Uterus (tissue), 4 donors: ENCODE data around the gene KRT2. TPM values are rescaled to one million over a fixed set of nuclear protein-coding genes. Genes with fewer than 3 reads are reported as not detected.

ENCODE experiments used
- DNase-seq, 2 donors: peaks; one replicate each; pipeline ENCODE4 v3.0.0-alpha.2; 2019 to 2020
- H3K27ac ChIP-seq, 2 donors: fragments of 200-600 bp; sonication (generic); 1 replicate in 1 of 2; 2 replicates in 1 of 2; pipeline ENCODE4 v1.5.1; 2016 to 2018
- H3K27me3 ChIP-seq, 2 donors: fragments of 200-600 bp; sonication (generic); one replicate each; pipeline ENCODE4 v1.5.1; 2018 to 2019; ENCODE audit warnings: control low read depth in 1 of 2
- H3K36me3 ChIP-seq, 2 donors: fragments of 200-600 bp; sonication (generic); one replicate each; pipeline ENCODE4 v1.5.1; 2019; ENCODE audit warnings: control low read depth in 1 of 2
- H3K4me1 ChIP-seq, 2 donors: fragments of 200-600 bp; sonication (generic); one replicate each; pipeline ENCODE4 v1.5.1; 2018 to 2019; ENCODE audit warnings: control low read depth in 1 of 2
- H3K4me3 ChIP-seq, 2 donors: fragments of 200-600 bp; sonication (generic); 1 replicate in 1 of 2; 2 replicates in 1 of 2; pipeline ENCODE4 v1.5.1; 2018 to 2019; ENCODE audit warnings: mild to moderate bottlenecking in 1 of 2
- H3K9me3 ChIP-seq, 2 donors: fragments of 200-600 bp; sonication (generic); one replicate each; pipeline ENCODE4 v1.5.1; 2019; ENCODE audit warnings: control low read depth in 1 of 2
- CTCF ChIP-seq, 4 experiments: fragments of 200-600 bp in 2 of 4; fragments of 450-650 bp in 2 of 4; sonication (generic) in 2 of 4; IDR thresholded peaks; one replicate each; pipeline ENCODE4 v1.5.1; 2016 to 2019; ENCODE audit warnings: antibody characterized with exemption in 4 of 4, mild to moderate bottlenecking in 2 of 4, moderate library complexity in 1 of 4
- POLR2A ChIP-seq, 2 donors: fragments of 450-650 bp; IDR thresholded peaks; one replicate each; pipeline ENCODE4 v1.6.1; 2016; ENCODE audit warnings: antibody characterized with exemption in 2 of 2, mild to moderate bottlenecking in 1 of 2, moderate library complexity in 1 of 2
- intact Hi-C: fragments of 100-400 bp; cut with DNase I; formaldehyde crosslinking; loops from one replicate; pipeline ENCODE4 v1.15.1; 2023; ENCODE audit warnings: low total_unique reads
- total RNA-seq, 4 donors: library from RNA; depleted of rRNA in 3 of 4; stranded (reverse); fragments of >200 nt in 3 of 4; gene quantifications; one replicate each; pipeline versions ENCODE4 v1.1.0 to v1.2.4, GENCODE V29; 2014 to 2023
- donor health status: DM: yes; HTN: yes; CAD: no.

The KRT2 gene
- total RNA-seq, 4 donors from 2014 or later: not detected

DNA sequence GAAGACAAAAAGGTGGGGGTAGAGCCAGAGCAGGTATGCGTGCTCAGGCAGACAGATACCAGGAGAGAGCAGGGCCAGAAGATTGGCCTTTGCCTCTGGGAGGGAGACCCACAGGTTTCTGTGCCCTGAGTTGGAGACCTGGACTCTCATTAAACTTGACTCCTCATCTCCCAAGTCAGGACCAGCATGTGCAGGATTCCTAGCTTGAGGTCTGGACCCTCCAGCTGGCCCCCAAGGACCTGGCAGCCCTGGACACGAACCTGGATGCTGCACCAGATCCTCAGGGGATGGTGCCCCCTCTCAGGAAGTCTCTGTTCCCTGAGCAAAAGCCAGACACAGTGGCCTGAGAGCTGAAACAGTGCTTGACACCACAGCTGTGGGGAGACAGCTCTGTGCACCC lies 23.2 kb downstream of the KRT2 start:
- H3K9me3 ChIP-seq: no peaks in the 10 kb centered on the region
- TF ChIP-seq CTCF (IDR thresholded peaks at IDR 0.05) (no peak), POLR2A (IDR thresholded peaks at IDR 0.05) (no peak)
- DNase-seq: no peak
- no peaks in the 10 kb centered on the region for H3K4me1 ChIP-seq
- no peak overlapping the region for H3K27ac ChIP-seq
- intact Hi-C loops: no loop called here
- H3K36me3 ChIP-seq: no peaks in the 10 kb centered on the region
- H3K4me3 ChIP-seq: no peak overlapping the region
- H3K27me3 ChIP-seq: no peaks in the 10 kb centered on the region

GRCh38 chr12:52628111-52628507 lies 23.9 kb downstream of the KRT2 start:
- Histone ChIP-seq H3K9me3 (no peaks in the 10 kb centered on the region), H3K36me3 (no peaks in the 10 kb centered on the region), H3K4me1 (no peaks in the 10 kb centered on the region), H3K4me3 (no peak overlapping the region), H3K27ac (no peak overlapping the region), H3K27me3 (no peaks in the 10 kb centered on the region)
- no peak for DNase-seq
- intact Hi-C loops: no loop called here
- TF ChIP-seq CTCF (IDR thresholded peaks at IDR 0.05): no peak
- no peak for TF ChIP-seq POLR2A (IDR thresholded peaks at IDR 0.05)

DNA sequence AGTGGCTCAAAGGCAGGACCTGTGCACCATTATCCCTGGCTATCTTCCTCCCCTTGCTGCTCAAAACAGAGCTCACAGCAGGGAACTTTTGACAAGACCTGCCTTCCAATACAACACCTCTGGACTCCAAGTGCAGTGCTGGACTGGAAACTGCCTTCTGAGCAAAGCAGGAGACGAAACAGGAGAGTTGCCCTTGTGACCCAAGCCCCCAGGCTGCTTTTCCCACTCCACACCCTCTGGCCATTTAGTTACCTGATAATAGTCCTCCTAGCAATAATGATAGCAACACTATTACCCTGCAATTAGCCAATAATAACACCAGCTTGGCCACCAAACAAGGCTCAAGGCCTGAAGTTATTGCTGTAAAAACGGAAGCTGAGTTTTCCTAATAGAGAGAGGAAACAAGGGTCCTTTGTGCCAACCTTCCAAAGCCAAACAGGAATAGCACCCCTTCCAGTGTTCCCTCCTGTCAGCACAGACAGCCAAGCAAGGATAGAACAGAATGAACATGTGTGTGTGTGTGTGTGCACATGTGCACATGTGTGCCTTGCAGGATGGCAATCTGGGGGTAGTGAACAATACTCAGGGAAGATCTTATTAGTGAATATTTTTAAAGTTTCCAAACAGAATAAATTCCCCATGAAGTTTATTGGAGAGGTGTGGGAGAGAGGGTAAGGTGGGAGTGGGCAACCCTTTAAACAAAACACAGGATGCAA lies 24.5 kb downstream of the KRT2 start:
- Histone ChIP-seq H3K36me3 (no peaks in the 10 kb centered on the region), H3K4me3 (no peak overlapping the region), H3K27me3 (no peaks in the 10 kb centered on the region), H3K9me3 (no peaks in the 10 kb centered on the region), H3K27ac (no peak overlapping the region), H3K4me1 (no peaks in the 10 kb centered on the region)
- TF ChIP-seq CTCF (IDR thresholded peaks at IDR 0.05): no peak
- TF ChIP-seq POLR2A (IDR thresholded peaks at IDR 0.05): no peak
- DNase-seq: no peak
- intact Hi-C loops: no loop called here

DNA sequence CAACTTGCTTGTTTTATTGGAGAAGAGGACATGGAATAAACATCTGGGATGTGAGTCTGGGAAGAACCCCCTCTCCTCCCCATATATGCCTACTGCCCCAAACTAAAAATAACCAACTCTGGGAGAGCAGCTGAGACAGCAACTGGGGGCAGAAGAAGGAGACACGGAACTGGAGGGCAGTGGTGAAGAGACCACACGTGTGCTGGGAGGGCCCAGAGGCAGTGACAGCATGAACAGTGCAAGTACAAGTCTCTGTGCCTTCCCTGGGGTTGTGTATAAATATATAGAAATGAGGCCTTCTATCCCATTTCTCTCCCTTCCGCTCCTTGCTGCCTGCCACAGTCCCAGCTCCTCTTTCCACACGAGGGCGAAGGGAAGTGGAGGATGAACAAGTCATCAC lies 29.7 kb downstream of the KRT2 start:
- H3K4me3 ChIP-seq: no peak overlapping the region
- no peaks in the 10 kb centered on the region for H3K4me1 ChIP-seq
- no peaks in the 10 kb centered on the region for H3K9me3 ChIP-seq
- TF ChIP-seq POLR2A (IDR thresholded peaks at IDR 0.05) (no peak), CTCF (IDR thresholded peaks at IDR 0.05) (no peak)
- H3K36me3 ChIP-seq: no peaks in the 10 kb centered on the region
- H3K27ac ChIP-seq: no peak overlapping the region
- no peak for DNase-seq
- H3K27me3 ChIP-seq: no peaks in the 10 kb centered on the region
- intact Hi-C loops: no loop called here

DNA sequence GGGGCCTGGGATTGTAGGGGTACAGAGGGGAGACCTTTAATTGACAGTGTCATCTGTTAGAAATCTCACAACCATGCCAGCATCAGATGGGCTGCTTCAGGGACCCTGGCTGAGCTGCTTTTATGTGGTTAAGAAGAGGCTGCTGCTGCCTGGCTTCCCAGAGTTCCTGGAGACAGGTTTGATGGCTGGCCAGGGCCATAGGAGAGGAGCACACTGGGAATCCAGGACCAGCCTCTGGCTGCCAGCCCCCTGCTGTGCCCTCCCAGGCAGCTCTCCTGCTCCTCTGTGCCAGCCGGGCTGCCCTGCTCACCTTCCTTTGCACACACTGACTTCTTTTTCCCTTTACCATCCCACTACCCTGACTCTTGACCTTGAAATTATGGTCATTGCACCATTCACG lies 33.1 kb downstream of the KRT2 start:
- Histone ChIP-seq H3K9me3 (no peaks in the 10 kb centered on the region), H3K27me3 (no peaks in the 10 kb centered on the region), H3K4me1 (no peaks in the 10 kb centered on the region), H3K36me3 (no peaks in the 10 kb centered on the region), H3K4me3 (no peak overlapping the region), H3K27ac (no peak overlapping the region)
- no peak for TF ChIP-seq CTCF (IDR thresholded peaks at IDR 0.05)
- TF ChIP-seq POLR2A (IDR thresholded peaks at IDR 0.05): no peak
- intact Hi-C loops: no loop called here
- DNase-seq: no peak
